T-helper 2 cell treated with Interferon-gamma antibody and Interleukin-4, amounts not matched to agents 5 μg/mL and 100 μg/mL, for 36 hours (primary cell): ENCODE results near the gene MYO18B.
"Not testable (repeated sequence)": the region's sequence is repeated elsewhere in the genome, so short reads cannot be mapped to it uniquely, and the experiment has no call there.

ENCODE experiments used
- DNase-seq: peaks from one replicate; pipeline ENCODE4 v3.0.0; 2021; ENCODE audit warnings: low spot score
- H3K27ac Mint-ChIP-seq: one replicate; pipeline ENCODE4 v1.8.0; 2021; ENCODE audit warnings: mild to moderate bottlenecking, mixed read lengths
- H3K27me3 Mint-ChIP-seq: one replicate; pipeline ENCODE4 v1.8.0; 2021; ENCODE audit warnings: low read depth, mixed read lengths
- H3K36me3 Mint-ChIP-seq: one replicate; pipeline ENCODE4 v1.8.0; 2021; ENCODE audit warnings: low read depth, mixed read lengths
- H3K4me1 Mint-ChIP-seq: one replicate; pipeline ENCODE4 v1.8.0; 2021; ENCODE audit warnings: low read depth, mixed read lengths
- H3K4me3 Mint-ChIP-seq: one replicate; pipeline ENCODE4 v1.8.0; 2022; ENCODE audit warnings: mild to moderate bottlenecking, moderate library complexity, mixed read lengths
- H3K9me3 Mint-ChIP-seq: one replicate; pipeline ENCODE4 v1.8.0; 2021; ENCODE audit warnings: mixed read lengths

MYO18B gene

GRCh38 chr22:25970374-25970911 lies 228.5 kb downstream of the MYO18B start:
- peaks cover 5% of the 10 kb centered on the region for H3K27me3 Mint-ChIP-seq
- H3K9me3 Mint-ChIP-seq: no peaks in the 10 kb centered on the region
- H3K4me1 Mint-ChIP-seq: peaks cover 21% of the 10 kb centered on the region
- H3K27ac Mint-ChIP-seq: no peak overlapping the region
- DNase-seq: no peak
- H3K4me3 Mint-ChIP-seq: no peak overlapping the region
- no peaks in the 10 kb centered on the region for H3K36me3 Mint-ChIP-seq

- no peak overlapping the region for H3K27ac Mint-ChIP-seq
- no peak overlapping the region for H3K4me3 Mint-ChIP-seq
- peaks cover 5% of the 10 kb centered on the region for H3K27me3 Mint-ChIP-seq
- no peaks in the 10 kb centered on the region for H3K9me3 Mint-ChIP-seq
- DNase-seq: no peak
- H3K36me3 Mint-ChIP-seq: no peaks in the 10 kb centered on the region
- peaks cover 16% of the 10 kb centered on the region for H3K4me1 Mint-ChIP-seq
Measured at GRCh38 chr22:25970999-25971811, 229.2 kb downstream of the MYO18B start.

GRCh38 chr22:25972397-25972796 lies 230.4 kb downstream of the MYO18B start:
- Mint-ChIP-seq H3K36me3 (no peaks in the 10 kb centered on the region), H3K27me3 (peaks cover 5% of the 10 kb centered on the region), H3K4me3 (no peak overlapping the region), H3K9me3 (no peaks in the 10 kb centered on the region), H3K27ac (no peak overlapping the region), H3K4me1 (peaks cover 7% of the 10 kb centered on the region)
- no peak for DNase-seq

GRCh38 chr22:25976356-25976755 lies 234.4 kb downstream of the MYO18B start:
- Mint-ChIP-seq H3K4me3 (no peak overlapping the region), H3K9me3 (no peaks in the 10 kb centered on the region), H3K4me1 (no peaks in the 10 kb centered on the region), H3K36me3 (no peaks in the 10 kb centered on the region), H3K27me3 (no peaks in the 10 kb centered on the region), H3K27ac (no peak overlapping the region)
- DNase-seq: no peak

GRCh38 chr22:25979968-25980367 lies 238.0 kb downstream of the MYO18B start:
- H3K27me3 Mint-ChIP-seq: no peaks in the 10 kb centered on the region
- H3K36me3 Mint-ChIP-seq: no peaks in the 10 kb centered on the region
- no peak overlapping the region for H3K4me3 Mint-ChIP-seq
- H3K4me1 Mint-ChIP-seq: no peaks in the 10 kb centered on the region
- no peaks in the 10 kb centered on the region for H3K9me3 Mint-ChIP-seq
- no peak overlapping the region for H3K27ac Mint-ChIP-seq
- DNase-seq: no peak

- not testable (repeated sequence) for DNase-seq, H3K4me1 Mint-ChIP-seq, H3K27me3 Mint-ChIP-seq, H3K4me3 Mint-ChIP-seq, H3K36me3 Mint-ChIP-seq, H3K27ac Mint-ChIP-seq, H3K9me3 Mint-ChIP-seq
Measured at GRCh38 chr22:25984911-25985310, 242.9 kb downstream of the MYO18B start.

- no peaks in the 10 kb centered on the region for H3K27me3 Mint-ChIP-seq
- no peaks in the 10 kb centered on the region for H3K36me3 Mint-ChIP-seq
- no peaks in the 10 kb centered on the region for H3K9me3 Mint-ChIP-seq
- no peak overlapping the region for H3K27ac Mint-ChIP-seq
- no peak overlapping the region for H3K4me3 Mint-ChIP-seq
- H3K4me1 Mint-ChIP-seq: peaks cover 6% of the 10 kb centered on the region
- DNase-seq: no peak
Measured at GRCh38 chr22:25987948-25988347, 246.0 kb downstream of the MYO18B start.

- DNase-seq: no peak
- Mint-ChIP-seq H3K4me1 (peaks cover 6% of the 10 kb centered on the region), H3K9me3 (no peaks in the 10 kb centered on the region), H3K4me3 (no peak overlapping the region), H3K27ac (no peak overlapping the region), H3K36me3 (no peaks in the 10 kb centered on the region), H3K27me3 (no peaks in the 10 kb centered on the region)
Measured at GRCh38 chr22:25990940-25991339, 249.0 kb downstream of the MYO18B start.

- no peak overlapping the region for H3K27ac Mint-ChIP-seq
- H3K4me1 Mint-ChIP-seq: peaks cover 6% of the 10 kb centered on the region
- no peaks in the 10 kb centered on the region for H3K27me3 Mint-ChIP-seq
- H3K36me3 Mint-ChIP-seq: no peaks in the 10 kb centered on the region
- no peak for DNase-seq
- no peaks in the 10 kb centered on the region for H3K9me3 Mint-ChIP-seq
- no peak overlapping the region for H3K4me3 Mint-ChIP-seq
Measured at GRCh38 chr22:25992331-25992730, 250.3 kb downstream of the MYO18B start.

- no peaks in the 10 kb centered on the region for H3K27me3 Mint-ChIP-seq
- H3K36me3 Mint-ChIP-seq: no peaks in the 10 kb centered on the region
- H3K27ac Mint-ChIP-seq: no peak overlapping the region
- H3K4me3 Mint-ChIP-seq: no peak overlapping the region
- DNase-seq: no peak
- no peaks in the 10 kb centered on the region for H3K9me3 Mint-ChIP-seq
- no peaks in the 10 kb centered on the region for H3K4me1 Mint-ChIP-seq
Measured at GRCh38 chr22:25996669-25997068, 254.7 kb downstream of the MYO18B start.

- Mint-ChIP-seq H3K36me3 (no peaks in the 10 kb centered on the region), H3K4me1 (no peaks in the 10 kb centered on the region), H3K27ac (no peak overlapping the region), H3K4me3 (no peak overlapping the region), H3K27me3 (no peaks in the 10 kb centered on the region), H3K9me3 (no peaks in the 10 kb centered on the region)
- no peak for DNase-seq
Measured at GRCh38 chr22:25997886-25998775, 256.1 kb downstream of the MYO18B start.

GRCh38 chr22:26002456-26002855 lies 260.5 kb downstream of the MYO18B start:
- Mint-ChIP-seq H3K9me3 (no peaks in the 10 kb centered on the region), H3K27me3 (no peaks in the 10 kb centered on the region), H3K27ac (no peak overlapping the region), H3K4me1 (no peaks in the 10 kb centered on the region), H3K36me3 (no peaks in the 10 kb centered on the region), H3K4me3 (no peak overlapping the region)
- no peak for DNase-seq

- Mint-ChIP-seq H3K27ac (no peak overlapping the region), H3K9me3 (no peaks in the 10 kb centered on the region), H3K27me3 (no peaks in the 10 kb centered on the region), H3K4me3 (no peak overlapping the region), H3K36me3 (no peaks in the 10 kb centered on the region), H3K4me1 (no peaks in the 10 kb centered on the region)
- DNase-seq: no peak
Measured at GRCh38 chr22:26004477-26004876, 262.5 kb downstream of the MYO18B start.

- no peak overlapping the region for H3K27ac Mint-ChIP-seq
Measured at GRCh38 chr22:26008587-26008986, 266.6 kb downstream of the MYO18B start.

More at GRCh38 chr22:26008587-26008986, 266.6 kb downstream of the MYO18B start:
- no peak for DNase-seq
- Mint-ChIP-seq H3K4me3 (no peak overlapping the region), H3K27me3 (no peaks in the 10 kb centered on the region), H3K9me3 (no peaks in the 10 kb centered on the region), H3K4me1 (no peaks in the 10 kb centered on the region), H3K36me3 (no peaks in the 10 kb centered on the region)
